KOPT-K1 (cell line): ENCODE data around the gene NFE2L3.
"Not testable (repeated sequence)": the region's sequence is repeated elsewhere in the genome, so short reads cannot be mapped to it uniquely, and the experiment has no call there.

Experiments
- H3K27ac ChIP-seq: fragments of 200-600 bp; sonication (generic); 2 replicates; pipeline ENCODE4 v1.5.1; 2016; ENCODE audit warnings: antibody characterized with exemption, mild to moderate bottlenecking, low read depth, low read length; ENCODE audit not compliant: poor library complexity, severe bottlenecking
- H3K36me3 ChIP-seq: fragments of 200-600 bp; sonication (generic); 2 replicates; pipeline ENCODE4 v1.5.1; 2017; ENCODE audit warnings: antibody characterized with exemption, mild to moderate bottlenecking, low read length, moderate library complexity; ENCODE audit not compliant: insufficient read depth
- H3K9me3 ChIP-seq: fragments of 200-600 bp; sonication (generic); 2 replicates; pipeline ENCODE4 v1.5.1; 2017; ENCODE audit warnings: antibody characterized with exemption, low read length, mild to moderate bottlenecking; ENCODE audit not compliant: insufficient read depth, poor library complexity, severe bottlenecking

Gene NFE2L3

DNA sequence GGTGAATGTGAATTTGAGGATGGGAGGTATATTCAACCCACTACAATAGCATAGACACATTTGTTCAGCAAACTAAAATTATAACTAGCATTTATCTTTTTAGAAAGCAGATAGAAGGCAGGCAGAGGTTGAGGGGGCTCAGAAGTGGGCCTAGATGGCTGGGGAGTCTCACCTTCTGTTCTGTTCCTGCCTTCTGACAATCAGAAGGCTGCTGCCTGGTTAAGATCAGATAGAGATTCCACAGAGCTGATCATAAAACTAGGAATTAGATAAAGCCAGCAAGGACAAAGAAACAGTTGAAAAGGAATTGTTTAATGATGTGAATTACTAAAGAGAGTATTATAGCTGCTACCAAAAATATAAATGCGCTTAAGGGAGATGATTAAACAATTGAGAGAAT lies 11.6 kb upstream of the NFE2L3 start:
- H3K36me3 ChIP-seq, result no peaks in the 10 kb centered on the region
- H3K9me3 ChIP-seq, result no peaks in the 10 kb centered on the region

DNA sequence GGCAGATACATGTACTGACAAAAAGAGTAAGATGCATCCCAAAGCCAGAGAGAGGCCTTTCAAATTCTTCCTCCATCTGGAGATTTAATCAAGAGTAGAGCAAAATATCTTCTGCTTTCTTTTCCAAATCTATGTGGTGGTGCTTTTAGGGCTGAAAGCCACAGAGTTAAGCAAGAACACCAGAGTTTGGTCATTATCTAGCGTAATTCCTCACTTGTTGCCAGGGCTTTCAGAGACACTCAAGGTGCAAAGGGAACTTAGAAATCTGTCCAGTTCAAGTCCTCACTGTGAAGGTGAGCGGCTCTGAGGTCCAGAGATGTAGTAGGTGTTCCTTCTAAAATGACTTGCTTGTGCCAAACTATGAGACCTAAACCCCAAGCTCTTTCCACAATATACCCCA lies 10.9 kb upstream of the NFE2L3 start:
- no peaks in the 10 kb centered on the region for H3K36me3 ChIP-seq
- no peak overlapping the region for H3K27ac ChIP-seq
- H3K9me3 ChIP-seq, result no peaks in the 10 kb centered on the region

More for the DNA sequence above, 11.6 kb upstream of the NFE2L3 start:
- H3K27ac ChIP-seq, result no peak overlapping the region

DNA sequence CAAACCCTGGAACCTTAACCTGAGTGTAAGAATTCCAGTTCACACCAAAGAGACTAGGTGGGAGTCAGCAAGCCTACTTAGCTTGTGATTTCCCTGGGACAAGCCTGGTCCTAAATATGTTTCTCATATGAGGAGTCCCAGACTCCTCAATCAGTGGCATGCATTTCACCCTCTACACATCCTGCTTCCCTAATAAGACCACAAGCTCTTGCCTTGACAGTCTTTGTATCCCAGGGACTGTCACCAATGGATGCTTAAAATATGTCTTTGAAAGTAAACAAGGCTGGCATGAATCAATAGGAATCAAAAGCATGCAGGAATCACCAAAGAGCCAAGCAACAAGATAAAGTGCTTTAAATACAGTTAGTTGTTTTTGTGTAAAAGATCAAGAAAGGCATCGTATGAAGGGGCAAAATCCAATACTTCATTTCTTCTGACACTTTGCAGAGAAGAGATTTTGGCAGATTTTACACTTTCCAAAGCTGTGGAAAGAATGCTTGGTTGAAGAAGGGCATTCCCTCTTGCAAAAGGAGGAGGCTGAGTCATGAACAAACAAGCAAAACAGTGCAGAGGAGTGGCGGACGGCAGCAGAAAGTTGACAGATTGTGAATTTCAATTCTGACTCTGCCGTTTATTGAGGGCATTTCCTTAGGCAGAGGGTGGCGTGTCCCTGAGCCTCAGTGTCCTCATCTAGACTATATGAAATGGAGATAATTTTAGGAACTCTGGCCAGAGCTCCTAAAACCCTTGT lies 8.5 kb upstream of the NFE2L3 start:
- no peaks in the 10 kb centered on the region for H3K36me3 ChIP-seq
- H3K9me3 ChIP-seq, result peaks cover 7% of the 10 kb centered on the region

DNA sequence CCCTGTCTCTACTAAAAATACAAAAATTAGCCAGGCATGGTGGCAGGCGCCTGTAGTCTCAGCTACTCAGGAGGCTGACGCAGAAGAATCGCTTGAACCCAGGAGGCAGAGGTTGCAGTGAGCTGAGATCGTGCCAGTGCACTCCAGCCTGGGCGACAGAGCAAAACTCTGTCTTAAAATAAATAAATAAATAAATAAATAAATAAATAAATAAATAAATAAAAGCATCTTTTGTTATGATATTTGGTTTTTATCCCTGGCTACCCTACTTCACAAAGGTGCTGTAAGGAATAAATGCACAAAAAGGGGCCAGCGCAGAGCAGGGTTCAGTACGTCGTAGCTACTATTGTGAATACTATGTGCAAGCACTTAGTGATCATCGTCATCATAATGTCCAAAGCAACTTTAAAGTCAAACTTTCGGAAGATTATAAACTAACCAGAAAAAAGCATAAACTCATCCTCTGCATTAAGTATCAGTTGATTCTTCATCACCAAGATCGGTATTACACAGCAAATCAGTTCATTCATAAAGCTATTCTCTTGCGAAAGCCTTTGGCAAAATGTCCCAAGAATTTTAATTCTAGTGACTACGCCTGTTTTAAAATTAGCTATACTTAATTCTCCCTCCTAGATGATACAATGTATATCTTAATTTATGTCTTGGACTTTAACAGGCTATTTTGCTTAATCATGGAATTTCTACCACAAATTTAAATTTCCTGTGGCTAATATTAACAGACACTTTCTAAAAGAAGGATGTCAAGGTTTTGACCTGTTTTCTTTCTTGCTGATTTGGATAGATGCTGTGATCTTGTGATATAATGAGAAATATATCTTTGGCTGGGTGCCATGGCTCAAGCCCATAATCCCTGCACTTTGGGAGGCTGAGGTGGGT lies 7.6 kb upstream of the NFE2L3 start:
- peaks cover 7% of the 10 kb centered on the region for H3K9me3 ChIP-seq
- no peak overlapping the region for H3K27ac ChIP-seq
- H3K36me3 ChIP-seq, result no peaks in the 10 kb centered on the region

More for the DNA sequence above, 8.5 kb upstream of the NFE2L3 start:
- no peak overlapping the region for H3K27ac ChIP-seq

DNA sequence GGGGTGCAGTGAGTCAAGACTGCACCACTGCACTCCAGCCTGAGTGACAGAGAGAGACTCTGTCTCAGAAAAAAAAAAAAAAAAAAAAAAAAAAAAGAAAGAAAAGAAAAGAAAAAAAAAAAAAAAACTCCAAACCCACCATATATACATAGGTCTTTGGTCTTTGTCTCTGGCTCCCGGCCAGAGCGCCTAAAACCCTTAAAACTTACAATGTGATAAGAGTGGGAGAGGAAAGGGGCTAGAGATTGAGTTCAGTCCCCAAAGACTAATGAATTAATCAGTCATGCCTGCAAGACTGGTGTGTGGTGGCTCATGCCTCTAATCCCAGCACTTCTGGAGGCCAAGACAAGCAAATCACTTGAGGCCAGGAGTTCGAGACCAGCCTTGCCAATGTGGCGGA lies 6.8 kb upstream of the NFE2L3 start:
- H3K9me3 ChIP-seq, result peaks cover 7% of the 10 kb centered on the region
- H3K36me3 ChIP-seq, result no peaks in the 10 kb centered on the region
- H3K27ac ChIP-seq, result no peak overlapping the region

DNA sequence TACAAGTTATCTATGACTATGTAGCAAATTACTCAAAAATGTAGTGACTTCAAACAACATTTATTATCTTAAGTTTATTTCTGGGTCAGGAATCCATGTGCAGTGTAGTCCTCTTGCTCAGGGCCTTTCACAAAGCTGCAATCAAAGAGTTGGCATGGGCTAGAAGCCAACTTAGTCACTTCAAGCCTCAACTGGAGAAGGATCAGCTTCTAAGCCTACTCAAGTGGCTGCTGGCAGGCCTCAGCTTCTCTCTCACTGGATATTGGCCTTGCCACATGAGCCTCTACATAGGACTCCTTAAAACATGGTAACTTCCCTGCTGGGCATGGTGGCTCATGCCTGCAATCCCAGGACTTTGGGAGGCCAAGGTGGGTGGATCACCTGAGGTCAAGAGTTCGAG lies 5.0 kb upstream of the NFE2L3 start:
- Histone ChIP-seq H3K27ac (no peak overlapping the region), H3K36me3 (no peaks in the 10 kb centered on the region), H3K9me3 (peaks cover 7% of the 10 kb centered on the region)

DNA sequence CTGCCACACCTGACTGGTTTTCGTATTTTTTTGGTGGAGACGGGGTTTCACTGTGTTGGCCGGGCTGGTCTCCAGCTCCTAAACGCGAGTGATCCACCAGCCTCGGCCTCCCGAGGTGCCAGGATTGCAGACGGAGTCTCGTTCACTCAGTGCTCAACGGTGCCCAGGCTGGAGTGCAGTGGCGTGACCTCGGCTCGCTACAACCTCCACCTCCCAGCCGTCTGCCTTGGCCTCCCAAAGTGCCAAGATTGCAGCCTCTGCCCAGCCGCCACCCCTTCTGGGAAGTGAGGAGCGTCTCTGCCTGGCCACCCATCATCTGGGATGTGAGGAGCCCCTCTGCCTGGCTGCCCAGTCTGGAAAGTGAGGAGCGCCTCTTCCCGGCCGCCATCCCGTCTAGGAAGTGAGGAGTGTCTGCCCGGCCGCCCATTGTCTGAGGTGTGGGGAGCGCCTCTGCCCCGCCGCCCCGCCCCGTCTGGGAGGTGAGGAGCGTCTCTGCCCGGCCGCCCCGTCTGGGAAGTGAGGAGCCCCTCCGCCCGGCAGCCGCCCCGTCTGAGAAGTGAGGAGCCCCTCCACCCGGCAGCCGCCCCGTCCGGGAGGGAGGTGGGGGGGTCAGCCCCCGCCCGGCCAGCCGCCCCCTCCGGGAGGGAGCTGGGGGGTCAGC lies 4.2 kb upstream of the NFE2L3 start:
- H3K36me3 ChIP-seq, H3K27ac ChIP-seq, H3K9me3 ChIP-seq: not testable (repeated sequence)

DNA sequence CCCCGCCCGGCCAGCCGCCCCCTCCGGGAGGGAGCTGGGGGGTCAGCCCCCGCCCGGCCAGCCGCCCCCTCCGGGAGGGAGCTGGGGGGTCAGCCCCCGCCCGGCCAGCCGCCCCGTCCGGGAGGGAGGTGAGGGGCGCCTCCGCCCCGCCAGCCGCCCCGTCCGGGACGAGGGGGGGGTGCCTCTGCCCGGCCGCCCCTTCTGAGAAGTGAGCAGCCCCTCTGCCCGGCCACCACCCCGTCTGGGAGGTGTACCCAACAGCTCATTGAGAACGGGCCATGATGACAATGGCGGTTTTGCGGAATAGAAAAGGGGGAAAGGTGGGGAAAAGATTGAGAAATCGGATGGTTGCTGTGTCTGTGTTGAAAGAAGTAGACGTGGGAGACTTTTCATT lies 3.7 kb upstream of the NFE2L3 start:
- H3K27ac ChIP-seq, H3K36me3 ChIP-seq, H3K9me3 ChIP-seq: not testable (repeated sequence)

DNA sequence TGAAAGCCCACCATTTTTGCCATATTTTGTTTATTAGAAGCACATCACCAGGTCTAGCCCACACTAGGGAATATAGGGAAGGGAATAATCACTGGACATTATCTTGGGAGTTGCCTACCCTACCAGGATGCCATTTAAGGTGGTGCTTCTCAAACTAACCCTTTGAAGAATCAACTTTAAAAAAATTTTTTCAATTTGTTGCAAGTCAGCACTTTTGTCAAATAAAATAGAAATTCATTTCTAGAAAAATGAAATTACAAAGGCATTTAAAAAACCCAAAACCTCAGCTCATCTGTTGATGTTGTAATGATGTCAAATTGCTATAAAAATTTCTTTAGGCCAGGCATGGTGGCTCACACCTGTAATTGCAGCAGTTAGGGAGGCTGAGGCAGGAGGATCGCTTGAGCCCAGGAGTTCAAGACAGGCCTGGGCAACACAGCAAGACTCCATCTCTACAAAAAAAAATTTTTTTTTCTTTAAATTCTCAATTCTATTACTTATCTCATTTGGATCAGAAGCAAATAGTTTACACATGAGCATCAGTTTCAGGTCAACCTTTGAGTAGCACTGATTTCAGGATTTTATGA lies 2.5 kb upstream of the NFE2L3 start:
- H3K36me3 ChIP-seq, result no peaks in the 10 kb centered on the region
- no peak overlapping the region for H3K27ac ChIP-seq
- H3K9me3 ChIP-seq, result peaks cover 7% of the 10 kb centered on the region

DNA sequence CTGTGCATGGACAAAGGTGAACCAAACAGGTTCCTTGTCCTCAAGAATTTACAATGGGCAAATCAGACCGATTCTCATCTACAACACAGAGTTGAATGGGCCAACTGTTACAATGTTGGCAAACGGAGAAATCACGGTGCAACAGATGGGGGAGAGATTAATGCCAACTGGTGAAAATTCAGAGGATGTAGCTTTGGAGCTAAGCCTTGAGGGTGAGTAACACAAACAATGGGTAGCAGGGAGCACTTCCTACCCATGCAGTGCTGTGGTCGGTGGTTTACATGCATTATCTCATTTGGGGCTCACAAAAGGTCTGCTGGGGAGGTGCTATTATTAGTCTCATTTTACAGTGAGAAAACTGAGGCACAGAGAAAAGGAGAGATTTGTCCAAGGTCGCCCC lies 902 bp upstream of the NFE2L3 start:
- no peaks in the 10 kb centered on the region for H3K36me3 ChIP-seq
- peaks cover 7% of the 10 kb centered on the region for H3K9me3 ChIP-seq
- no peak overlapping the region for H3K27ac ChIP-seq

DNA sequence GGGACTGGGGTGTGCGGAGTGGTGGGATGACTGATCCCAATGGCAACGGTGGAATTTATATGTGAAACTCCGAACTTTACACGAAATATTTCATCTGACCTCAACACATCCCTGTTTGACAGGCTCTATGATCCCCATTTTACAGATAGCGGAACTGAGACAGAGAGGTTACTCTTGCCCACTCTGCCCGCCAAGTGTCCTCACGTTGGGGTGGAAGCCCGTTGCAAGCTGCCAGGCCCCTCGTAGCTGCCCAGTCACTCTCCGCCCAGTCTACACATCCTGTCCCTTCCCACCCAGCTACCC lies 397 bp upstream of the NFE2L3 start:
- Histone ChIP-seq H3K9me3 (peaks cover 7% of the 10 kb centered on the region), H3K36me3 (no peaks in the 10 kb centered on the region), H3K27ac (peak overlapping the region; percentile 37)

DNA sequence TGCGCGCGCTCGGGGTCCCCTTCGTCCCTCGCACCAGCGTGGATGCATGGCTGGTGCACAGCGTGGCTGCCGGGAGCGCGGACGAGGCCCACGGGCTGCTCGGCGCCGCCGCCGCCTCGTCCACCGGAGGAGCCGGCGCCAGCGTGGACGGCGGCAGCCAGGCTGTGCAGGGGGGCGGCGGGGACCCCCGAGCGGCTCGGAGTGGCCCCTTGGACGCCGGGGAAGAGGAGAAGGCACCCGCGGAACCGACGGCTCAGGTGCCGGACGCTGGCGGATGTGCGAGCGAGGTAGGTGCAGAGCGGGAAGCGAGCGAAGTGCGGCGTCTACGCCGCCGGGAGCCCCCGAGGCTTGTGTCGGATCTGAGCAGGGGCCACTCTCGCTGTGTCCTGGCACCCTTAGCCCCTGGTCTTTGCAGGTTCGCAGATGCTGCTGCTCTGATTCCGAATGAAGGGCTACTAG lies 813 bp downstream of the NFE2L3 start:
- not testable (repeated sequence) for H3K27ac ChIP-seq

DNA sequence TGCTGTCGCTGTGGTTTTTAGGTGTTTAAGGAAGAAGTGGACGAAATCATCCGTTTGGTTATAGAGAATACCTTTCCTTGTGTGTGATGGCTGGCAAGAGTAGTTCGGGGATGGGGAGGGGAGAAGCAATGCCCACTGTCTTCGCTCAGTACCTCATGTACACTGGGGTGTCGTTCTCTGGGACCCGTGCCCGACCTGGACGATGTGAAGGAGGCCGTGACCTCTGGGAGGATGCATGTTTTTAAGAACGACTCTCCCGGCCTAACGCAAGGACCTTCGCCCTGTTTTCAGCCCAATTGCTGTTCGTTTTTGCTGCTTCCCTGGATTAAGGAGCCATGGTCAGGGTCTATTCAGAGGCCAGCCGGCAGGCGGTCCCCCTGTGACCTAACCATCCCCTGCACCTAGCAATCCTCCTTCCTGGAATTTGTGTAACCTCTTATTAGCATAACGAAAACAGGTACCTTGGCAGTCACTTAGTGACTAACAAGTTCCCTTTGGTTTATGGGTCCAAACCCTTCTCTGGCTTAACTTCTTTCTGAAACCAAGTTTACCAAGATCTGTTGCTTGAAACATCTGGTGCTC lies 1.3 kb downstream of the NFE2L3 start:
- H3K36me3 ChIP-seq, result no peaks in the 10 kb centered on the region
- H3K27ac ChIP-seq, result no peak overlapping the region
- H3K9me3 ChIP-seq, result no peaks in the 10 kb centered on the region

More for the DNA sequence above, 813 bp downstream of the NFE2L3 start:
- not testable (repeated sequence) for H3K9me3 ChIP-seq, H3K36me3 ChIP-seq

DNA sequence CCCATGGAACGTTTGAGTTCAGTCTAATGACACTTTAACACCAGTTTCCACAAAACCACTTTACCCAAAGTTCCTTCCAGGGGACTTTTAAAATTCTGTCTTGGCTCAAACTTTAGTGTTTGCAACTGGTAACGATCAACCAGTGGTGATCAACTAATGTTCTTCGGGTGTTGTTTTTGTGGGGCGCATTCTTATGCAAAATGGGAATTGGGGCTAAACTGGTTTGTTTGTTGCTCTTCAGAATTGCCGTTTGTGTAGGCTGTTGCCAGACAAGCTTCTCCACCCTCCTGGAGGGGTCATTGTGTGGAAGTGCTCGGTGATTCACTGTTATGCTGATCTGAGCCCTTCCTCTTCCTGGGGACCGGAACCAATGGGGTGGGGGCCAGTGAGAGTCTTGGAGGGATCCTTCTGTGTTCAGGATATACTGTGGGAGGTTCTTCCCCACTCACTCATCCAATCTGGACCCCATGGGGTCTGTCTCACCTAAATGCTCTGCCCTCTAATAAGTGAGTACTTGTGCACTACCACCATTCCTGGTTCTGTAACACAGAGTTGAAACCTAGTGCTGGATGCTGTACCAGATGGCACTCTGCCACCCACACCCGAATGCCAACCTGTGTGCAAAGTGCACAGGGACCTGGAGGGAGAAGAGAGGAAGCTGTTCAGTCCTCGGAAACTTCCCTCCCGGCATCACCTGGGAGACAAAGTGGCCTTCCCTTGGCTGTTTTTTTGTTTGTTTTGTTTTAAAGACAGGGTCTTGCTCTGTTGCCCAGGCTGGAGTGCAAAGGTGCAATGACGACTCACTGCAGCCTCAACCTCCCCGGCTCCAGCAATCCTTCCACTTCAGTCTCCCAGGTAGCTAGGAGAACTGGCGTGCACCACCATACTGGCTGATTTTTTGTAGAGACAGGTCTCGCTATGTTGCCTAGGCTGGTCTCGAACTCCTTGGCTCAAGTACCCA lies 2.1 kb downstream of the NFE2L3 start:
- no peaks in the 10 kb centered on the region for H3K9me3 ChIP-seq
- no peaks in the 10 kb centered on the region for H3K36me3 ChIP-seq
- no peak overlapping the region for H3K27ac ChIP-seq
